K562 (cell line): Measurements from ENCODE around the gene MDK. TPM values are rescaled to one million over a fixed set of nuclear protein-coding genes. Genes with fewer than 3 reads are reported as not detected.
A peak's percentile ranks its signal among the peaks of the same experiment; 100 is the strongest.

Experiments
- CXXC5 ChIP-seq: fragments of 250-450 bp; sonication (Bioruptor Pico); IDR thresholded peaks from 2 replicates; pipeline ENCODE4 v1.8.0; 2022; ENCODE audit warnings: inconsistent platforms, mild to moderate bottlenecking, moderate library complexity
- ETV6 ChIP-seq, 3 experiments: fragments of 150-350 bp in 1 of 3; sonication (generic) in 1 of 3; formaldehyde crosslinking in 1 of 3; IDR thresholded peaks; 2 replicates each; pipeline versions ENCODE4 v1.6.1 to v1.8.0; 2014 to 2022; ENCODE audit warnings: borderline replicate concordance in 2 of 3, low read depth in 2 of 3, antibody characterized with exemption in 1 of 3, low read length in 1 of 3, mild to moderate bottlenecking in 1 of 3, missing genetic modification reagents in 1 of 3
- FOXM1 ChIP-seq, 2 experiments: fragments of 450-650 bp in 1 of 2; sonication (generic) in 1 of 2; formaldehyde crosslinking in 1 of 2; IDR thresholded peaks; 2 replicates each; pipeline versions ENCODE4 v1.6.1 to v1.9.0; 2017 to 2022; ENCODE audit warnings: low read depth in 2 of 2, mild to moderate bottlenecking in 2 of 2, missing genetic modification reagents in 1 of 2, moderate library complexity in 1 of 2
- FOXP1 ChIP-seq: sonication (generic); formaldehyde crosslinking; IDR thresholded peaks from 2 replicates; pipeline ENCODE4 v1.8.0; 2022; ENCODE audit warnings: mild to moderate bottlenecking, missing genetic modification reagents
- HDAC6 ChIP-seq: IDR thresholded peaks from 2 replicates; pipeline ENCODE4 v1.6.1; 2012; ENCODE audit warnings: low read depth, mild to moderate bottlenecking, control low read depth, inconsistent platforms, low read length, moderate library complexity
- HNRNPL ChIP-seq: fragments of 200-400 bp; formaldehyde crosslinking; IDR thresholded peaks from 2 replicates; pipeline ENCODE4 v1.6.1; 2017; ENCODE audit warnings: low read depth, mild to moderate bottlenecking, low read length
- HOXB6 ChIP-seq: fragments of 250-450 bp; sonication (Bioruptor Pico); IDR thresholded peaks from 2 replicates; pipeline ENCODE4 v1.5.1; 2022; ENCODE audit warnings: mild to moderate bottlenecking, borderline replicate concordance
- MCM5 ChIP-seq: fragments of 450-650 bp; IDR thresholded peaks from 2 replicates; pipeline ENCODE4 v1.6.1; 2016; ENCODE audit warnings: low read depth
- MEF2D ChIP-seq: conservative IDR thresholded peaks from 2 replicates; pipeline ENCODE4 v1.6.1; 2016; ENCODE audit warnings: low read depth, missing genetic modification characterization, missing compliant biosample characterization
- MTA3 ChIP-seq: fragments of 450-650 bp; formaldehyde crosslinking; IDR thresholded peaks from 2 replicates; pipeline ENCODE4 v1.6.1; 2017; ENCODE audit warnings: mild to moderate bottlenecking, borderline replicate concordance
- MYC ChIP-seq, 2 experiments: fragments of 250-450 bp in 1 of 2; sonication (Bioruptor Pico) in 1 of 2; IDR thresholded peaks; 2 replicates each; pipeline versions ENCODE4 v1.5.1 to v1.6.1; 2012 to 2021; ENCODE audit warnings: low read depth in 2 of 2, borderline replicate concordance in 1 of 2, improper control_type of control experiment in 1 of 2, low read length in 1 of 2, mild to moderate bottlenecking in 1 of 2, moderate library complexity in 1 of 2
- POLR2G ChIP-seq: fragments of 200-400 bp; formaldehyde crosslinking; IDR thresholded peaks from 2 replicates; pipeline ENCODE4 v1.6.1; 2017; ENCODE audit warnings: low read depth, mild to moderate bottlenecking, antibody characterized with exemption, low read length, moderate library complexity
- SREBF2 ChIP-seq: sonication (generic); formaldehyde crosslinking; IDR thresholded peaks from 2 replicates; pipeline ENCODE4 v1.4.0; 2020; ENCODE audit warnings: mild to moderate bottlenecking, missing genetic modification reagents
- TAL1 ChIP-seq: fragments of 450-650 bp; IDR thresholded peaks from 2 replicates; pipeline ENCODE4 v1.6.1; 2016; ENCODE audit warnings: mild to moderate bottlenecking
- ZNF175 ChIP-seq: fragments of 200-800 bp; sonication (Bioruptor generic); IDR thresholded peaks from 2 replicates; pipeline ENCODE4 v1.6.1; 2016; ENCODE audit warnings: low read depth, mild to moderate bottlenecking, missing genetic modification characterization, missing compliant biosample characterization
- ZNF324 ChIP-seq: fragments of 250-450 bp; sonication (Bioruptor Pico); IDR thresholded peaks from 2 replicates; pipeline ENCODE4 v1.4.0; 2020; ENCODE audit warnings: mild to moderate bottlenecking
- ZNF589 ChIP-seq: fragments of 200-800 bp; sonication (Bioruptor generic); IDR thresholded peaks from 2 replicates; pipeline ENCODE4 v1.6.1; 2016; ENCODE audit warnings: low read depth, missing genetic modification characterization, missing compliant biosample characterization
- polyA plus RNA-seq, 8 experiments: library from polyadenylated mRNA; depleted of rRNA in 4 of 8; stranded (reverse) in 5 of 8; unstranded in 3 of 8; fragments of >200 nt; fragmentation: Nextera tagmentation in 2 of 8; fragmentation: Illumina TruSeq in 1 of 8; extraction: Ambion mirVana in 2 of 8; extraction: Trizol in 1 of 8; gene quantifications; 2 replicates each; pipeline versions ENCODE4 v1.2.1 to v1.2.3, GENCODE V29; 2011 to 2014; ENCODE audit warnings: inconsistent platforms in 1 of 8, missing spikeins in 1 of 8
- total RNA-seq, 7 experiments: library from RNA; depleted of rRNA in 6 of 7; stranded (reverse); fragments of >200 nt in 6 of 7; fragmentation: Illumina TruSeq in 2 of 7; extraction: Trizol in 2 of 7; gene quantifications; 2 replicates each; pipeline versions ENCODE4 v1.2.1 to v1.2.3, GENCODE V29; 2011 to 2021; ENCODE audit warnings: low replicate concordance in 1 of 7
- TF ChIP-seq, protein P1 (sequence below): fragments of 250-450 bp; sonication (Bioruptor Pico); IDR thresholded peaks from 2 replicates; pipeline ENCODE4 v1.4.0; 2020; ENCODE audit warnings: mild to moderate bottlenecking
- TF ChIP-seq, protein P2 (sequence below): sonication (generic); formaldehyde crosslinking; IDR thresholded peaks from 2 replicates; pipeline ENCODE4 v1.8.0; 2023; ENCODE audit warnings: missing genetic modification reagents, mild to moderate bottlenecking, borderline replicate concordance

MDK gene
- total and polyA plus RNA-seq, 9 of the 15 experiments (the other 6 are each of a cell fraction or from before 2014, with no cell fraction given) = 20.7 to 700 (median 350) TPM

DNA sequence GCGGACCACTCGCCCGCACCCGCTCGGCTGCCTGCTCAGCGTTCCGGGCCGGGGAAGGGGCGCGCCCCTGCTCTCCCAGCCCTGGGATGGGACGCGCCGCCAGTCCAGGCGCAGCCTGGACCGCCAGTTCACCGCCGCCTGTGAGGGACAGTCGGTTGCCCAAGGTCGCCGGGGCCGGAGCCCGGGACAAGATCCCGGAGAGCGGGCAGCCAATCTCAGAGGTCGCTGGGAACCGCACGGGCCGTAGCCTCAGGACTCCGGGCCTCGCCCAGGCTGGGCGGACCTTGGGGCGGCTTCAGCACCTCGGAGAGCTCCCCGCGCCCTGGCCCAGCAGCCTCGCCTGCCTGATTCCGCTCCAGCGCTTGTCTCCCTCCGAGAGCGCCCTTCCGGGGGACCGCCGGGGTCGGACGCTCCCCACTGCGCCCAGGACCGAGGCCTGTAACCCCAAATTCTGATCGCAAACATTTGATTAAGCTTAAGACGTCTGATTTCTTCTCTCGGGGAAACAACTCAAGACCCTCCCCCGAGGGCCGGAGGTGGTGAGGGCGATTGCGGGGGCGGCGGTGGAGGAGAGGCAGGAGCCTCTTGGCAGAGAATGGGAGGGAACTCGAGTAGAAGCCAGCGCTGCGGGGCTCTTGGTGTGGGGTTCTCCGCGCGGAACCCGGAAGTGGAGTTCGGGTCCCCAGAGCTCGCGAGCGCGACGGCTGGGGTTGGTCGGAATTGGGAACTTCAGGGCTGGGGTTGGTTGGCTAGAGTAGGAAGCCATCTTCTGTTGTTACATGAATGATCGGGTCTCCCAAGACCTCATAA is 11.2 kb downstream of the MDK start (continued):
- TF ChIP-seq, protein P1, sequence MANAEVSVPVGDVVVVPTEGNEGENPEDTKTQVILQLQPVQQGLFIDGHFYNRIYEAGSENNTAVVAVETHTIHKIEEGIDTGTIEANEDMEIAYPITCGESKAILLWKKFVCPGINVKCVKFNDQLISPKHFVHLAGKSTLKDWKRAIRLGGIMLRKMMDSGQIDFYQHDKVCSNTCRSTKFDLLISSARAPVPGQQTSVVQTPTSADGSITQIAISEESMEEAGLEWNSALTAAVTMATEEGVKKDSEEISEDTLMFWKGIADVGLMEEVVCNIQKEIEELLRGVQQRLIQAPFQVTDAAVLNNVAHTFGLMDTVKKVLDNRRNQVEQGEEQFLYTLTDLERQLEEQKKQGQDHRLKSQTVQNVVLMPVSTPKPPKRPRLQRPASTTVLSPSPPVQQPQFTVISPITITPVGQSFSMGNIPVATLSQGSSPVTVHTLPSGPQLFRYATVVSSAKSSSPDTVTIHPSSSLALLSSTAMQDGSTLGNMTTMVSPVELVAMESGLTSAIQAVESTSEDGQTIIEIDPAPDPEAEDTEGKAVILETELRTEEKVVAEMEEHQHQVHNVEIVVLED (CRISPR knock-in tag) = 0 out of 2 replicates have a peak, but pooled peaks have one; percentile 14
- TF ChIP-seq MTA3 (peak; percentile 37; the same call in 1 of the 2 replicates), SREBF2 (CRISPR knock-in tag) (no peak), CXXC5 (CRISPR knock-in tag) (peak; percentile 85), MYC (IDR thresholded peaks at IDR 0.05; ENCODE audit: low read depth, low read length) (peak; percentile 55; the same call in 1 of the 2 replicates), MYC (CRISPR knock-in tag; IDR thresholded peaks at IDR 0.05; ENCODE audit: borderline replicate concordance, low read depth) (no peak), TAL1 (no peak), FOXP1 (CRISPR knock-in tag) (0 out of 2 replicates have a peak, but pooled peaks have one; percentile 65), POLR2G (peak; percentile 66), ZNF175 (CRISPR knock-in tag) (peak; percentile 74), MCM5 (no peak), HOXB6 (no peak), HDAC6 (no peak), FOXM1 (IDR thresholded peaks at IDR 0.05; ENCODE audit: low read depth) (no peak), FOXM1 (CRISPR knock-in tag; IDR thresholded peaks at IDR 0.05; ENCODE audit: low read depth) (peak; percentile 94; the same call in 1 of the 2 replicates), MEF2D (tag) (no peak), HNRNPL (peak; percentile 95), ZNF324 (CRISPR knock-in tag) (no peak), ETV6 (IDR thresholded peaks at IDR 0.05; ENCODE audit: borderline replicate concordance in 1 of 2, low read depth in 2 of 2, low read length in 1 of 2) (no peak), ETV6 (CRISPR knock-in tag; IDR thresholded peaks at IDR 0.05; ENCODE audit: borderline replicate concordance) (no peak; the same call in 1 of the 2 replicates), ZNF589 (CRISPR knock-in tag) (no peak)
- TF ChIP-seq, protein P2, sequence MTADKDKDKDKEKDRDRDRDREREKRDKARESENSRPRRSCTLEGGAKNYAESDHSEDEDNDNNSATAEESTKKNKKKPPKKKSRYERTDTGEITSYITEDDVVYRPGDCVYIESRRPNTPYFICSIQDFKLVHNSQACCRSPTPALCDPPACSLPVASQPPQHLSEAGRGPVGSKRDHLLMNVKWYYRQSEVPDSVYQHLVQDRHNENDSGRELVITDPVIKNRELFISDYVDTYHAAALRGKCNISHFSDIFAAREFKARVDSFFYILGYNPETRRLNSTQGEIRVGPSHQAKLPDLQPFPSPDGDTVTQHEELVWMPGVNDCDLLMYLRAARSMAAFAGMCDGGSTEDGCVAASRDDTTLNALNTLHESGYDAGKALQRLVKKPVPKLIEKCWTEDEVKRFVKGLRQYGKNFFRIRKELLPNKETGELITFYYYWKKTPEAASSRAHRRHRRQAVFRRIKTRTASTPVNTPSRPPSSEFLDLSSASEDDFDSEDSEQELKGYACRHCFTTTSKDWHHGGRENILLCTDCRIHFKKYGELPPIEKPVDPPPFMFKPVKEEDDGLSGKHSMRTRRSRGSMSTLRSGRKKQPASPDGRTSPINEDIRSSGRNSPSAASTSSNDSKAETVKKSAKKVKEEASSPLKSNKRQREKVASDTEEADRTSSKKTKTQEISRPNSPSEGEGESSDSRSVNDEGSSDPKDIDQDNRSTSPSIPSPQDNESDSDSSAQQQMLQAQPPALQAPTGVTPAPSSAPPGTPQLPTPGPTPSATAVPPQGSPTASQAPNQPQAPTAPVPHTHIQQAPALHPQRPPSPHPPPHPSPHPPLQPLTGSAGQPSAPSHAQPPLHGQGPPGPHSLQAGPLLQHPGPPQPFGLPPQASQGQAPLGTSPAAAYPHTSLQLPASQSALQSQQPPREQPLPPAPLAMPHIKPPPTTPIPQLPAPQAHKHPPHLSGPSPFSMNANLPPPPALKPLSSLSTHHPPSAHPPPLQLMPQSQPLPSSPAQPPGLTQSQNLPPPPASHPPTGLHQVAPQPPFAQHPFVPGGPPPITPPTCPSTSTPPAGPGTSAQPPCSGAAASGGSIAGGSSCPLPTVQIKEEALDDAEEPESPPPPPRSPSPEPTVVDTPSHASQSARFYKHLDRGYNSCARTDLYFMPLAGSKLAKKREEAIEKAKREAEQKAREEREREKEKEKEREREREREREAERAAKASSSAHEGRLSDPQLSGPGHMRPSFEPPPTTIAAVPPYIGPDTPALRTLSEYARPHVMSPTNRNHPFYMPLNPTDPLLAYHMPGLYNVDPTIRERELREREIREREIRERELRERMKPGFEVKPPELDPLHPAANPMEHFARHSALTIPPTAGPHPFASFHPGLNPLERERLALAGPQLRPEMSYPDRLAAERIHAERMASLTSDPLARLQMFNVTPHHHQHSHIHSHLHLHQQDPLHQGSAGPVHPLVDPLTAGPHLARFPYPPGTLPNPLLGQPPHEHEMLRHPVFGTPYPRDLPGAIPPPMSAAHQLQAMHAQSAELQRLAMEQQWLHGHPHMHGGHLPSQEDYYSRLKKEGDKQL = 0 out of 2 replicates have a peak, but pooled peaks have one; percentile 89
